K562 (cell line): Measurements from ENCODE around the gene THOC7. TPM values are rescaled to one million over a fixed set of nuclear protein-coding genes. Genes with fewer than 3 reads are reported as not detected.

ENCODE experiments used
- ATAC-seq: fragments of 200-7000 bp; cut with Tn5 transposase; 3 replicates; pipeline ENCODE4 v1.9.1; 2020; ENCODE audit warnings: moderate library complexity
- BruUV-seq: library from RNA; stranded (reverse); fragments of 400-500 nt; replicated peaks from 2 replicates; lab custom pipeline; 2021; lab: Mats Ljungman, UMichigan
- CTCF ChIA-PET: fragments of 300-600 bp; formaldehyde crosslinking; extraction: SDS; loops from one replicate; lab custom pipeline; 2021; ENCODE audit warnings: low intra/inter-chr PET ratio; lab: Yijun Ruan, JAX
- POLR2A ChIA-PET: fragments of 300-600, 350-650 bp; sonication (Branson Sonifier 250); formaldehyde crosslinking; extraction: SDS; loops from one replicate; lab custom pipeline; 2021; ENCODE audit warnings: antibody characterized with exemption, inconsistent platforms; lab: Yijun Ruan, JAX
- DNase-seq, 4 experiments: peaks; one replicate each; pipeline versions ENCODE4 v3.0.0 to v3.0.0-alpha.2; 2011 to 2018; ENCODE audit warnings: low spot score in 3 of 4, mixed read lengths in 3 of 4; ENCODE audit errors: extremely low read depth in 1 of 4
- FAIRE-seq: peaks from 2 replicates; lab custom pipeline; 2011; peaks lifted over from hg19 to GRCh38; lab: Jason Lieb, UNC
- H2AFZ ChIP-seq: 2 replicates; pipeline ENCODE4 v1.6.0; 2011; ENCODE audit warnings: low read depth, low read length, control low read depth, inconsistent platforms
- H3K27ac ChIP-seq: fragments of 200-600 bp; 3 replicates; pipeline ENCODE4 v1.8.0; 2011; ENCODE audit warnings: low read depth, mild to moderate bottlenecking, control low read depth, inconsistent platforms, low read length, moderate library complexity, mixed read lengths; ENCODE audit errors: extremely low read depth
- H3K27me3 ChIP-seq, 2 experiments: fragments of 300-600 bp in 1 of 2; 2 replicates in 1 of 2; 3 replicates in 1 of 2; pipeline versions ENCODE4 v1.6.0 to v1.8.0; 2011; ENCODE audit warnings: inconsistent platforms in 2 of 2, low read length in 2 of 2, mild to moderate bottlenecking in 1 of 2, mixed read lengths in 1 of 2, moderate library complexity in 1 of 2; ENCODE audit not compliant: control insufficient read depth in 2 of 2, insufficient read depth in 2 of 2
- H3K36me3 ChIP-seq: fragments of 300-600 bp; 3 replicates; pipeline ENCODE4 v1.8.0; 2011; ENCODE audit warnings: mild to moderate bottlenecking, low read length, inconsistent platforms; ENCODE audit not compliant: control insufficient read depth, insufficient read depth
- H3K4me1 ChIP-seq, 2 experiments: fragments of 200-600 bp in 1 of 2; replicated peaks in 1 of 2; 2 replicates in 1 of 2; 3 replicates in 1 of 2; pipeline versions ENCODE4 v1.5.1 to v1.8.0; 2011; ENCODE audit warnings: inconsistent platforms in 2 of 2, low read length in 2 of 2, mild to moderate bottlenecking in 1 of 2, mixed read lengths in 1 of 2, moderate library complexity in 1 of 2; ENCODE audit not compliant: control insufficient read depth in 2 of 2, insufficient read depth in 2 of 2
- H3K4me2 ChIP-seq: 2 replicates; pipeline ENCODE4 v1.6.1; 2011; ENCODE audit warnings: low read length, control low read depth, inconsistent platforms, mixed read lengths; ENCODE audit not compliant: insufficient read depth
- H3K4me3 ChIP-seq: fragments of 200-600 bp; sonication (generic), shearing (Covaris generic); 2 replicates; pipeline ENCODE4 v1.5.1; 2016; ENCODE audit warnings: control low read depth, inconsistent platforms
- H3K79me2 ChIP-seq: fragments of 200-600 bp; 3 replicates; pipeline ENCODE4 v1.8.0; 2011; ENCODE audit warnings: low read length, inconsistent platforms; ENCODE audit not compliant: control insufficient read depth, insufficient read depth
- H3K9ac ChIP-seq, 2 experiments: 2 replicates each; pipeline versions ENCODE4 v1.6.0 to v1.6.1; 2011; ENCODE audit warnings: low read depth in 2 of 2, low read length in 2 of 2, control low read depth in 1 of 2, inconsistent platforms in 1 of 2, mild to moderate bottlenecking in 1 of 2, mixed read lengths in 1 of 2; ENCODE audit not compliant: insufficient read depth in 1 of 2
- H3K9me1 ChIP-seq: one replicate; pipeline ENCODE4 v1.6.0; 2011; ENCODE audit warnings: inconsistent platforms, mild to moderate bottlenecking, low read length, moderate library complexity; ENCODE audit not compliant: control insufficient read depth, insufficient read depth
- H3K9me3 ChIP-seq: replicated peaks from 2 replicates; pipeline ENCODE4 v1.5.1; 2011; ENCODE audit warnings: low read depth, low read length, inconsistent platforms; ENCODE audit not compliant: control insufficient read depth, insufficient read depth
- H4K20me1 ChIP-seq: replicated peaks from 2 replicates; pipeline ENCODE4 v1.6.1; 2011; ENCODE audit warnings: low read length, inconsistent platforms, mixed read lengths; ENCODE audit not compliant: control insufficient read depth, insufficient read depth
- ZBTB34 ChIP-seq: fragments of 250-450 bp; sonication (Bioruptor Pico); IDR thresholded peaks from 2 replicates; pipeline ENCODE4 v1.8.0; 2021; ENCODE audit warnings: mild to moderate bottlenecking, moderate library complexity
- ZNF121 ChIP-seq: sonication (generic); formaldehyde crosslinking; conservative IDR thresholded peaks from 2 replicates; pipeline ENCODE4 v1.8.0; 2022; ENCODE audit warnings: missing genetic modification reagents
- WGBS: fragments of 100-300 bp; shearing (Covaris generic); methylation state at CpG from one replicate; pipeline ENCODE4 v1.1.6; 2016; ENCODE audit warnings: low coverage, mixed read lengths; ENCODE audit not compliant: insufficient coverage; ENCODE audit errors: missing lambda C conversion rate; 5-methylcytosine and 5-hydroxymethylcytosine counted together
- in situ Hi-C: fragments of 300-500 bp; cut with MboI; formaldehyde crosslinking; loops from 4 replicates; pipeline ENCODE4 v1.15.0; 2018; ENCODE audit warnings: inconsistent platforms, mixed read lengths
- intact Hi-C: fragments of 100-400 bp; cut with micrococcal nuclease; formaldehyde crosslinking; loops from 2 replicates; pipeline ENCODE4 v1.14.2; 2022
- polyA plus RNA-seq, 8 experiments: library from polyadenylated mRNA; depleted of rRNA in 4 of 8; stranded (reverse) in 5 of 8; unstranded in 3 of 8; fragments of >200 nt; fragmentation: Nextera tagmentation in 2 of 8; fragmentation: Illumina TruSeq in 1 of 8; extraction: Ambion mirVana in 2 of 8; extraction: Trizol in 1 of 8; gene quantifications; 2 replicates each; pipeline versions ENCODE4 v1.2.1 to v1.2.3, GENCODE V29; 2011 to 2014; ENCODE audit warnings: inconsistent platforms in 1 of 8, missing spikeins in 1 of 8
- total RNA-seq, 7 experiments: library from RNA; depleted of rRNA in 6 of 7; stranded (reverse); fragments of >200 nt in 6 of 7; fragmentation: Illumina TruSeq in 2 of 7; extraction: Trizol in 2 of 7; gene quantifications; 2 replicates each; pipeline versions ENCODE4 v1.2.1 to v1.2.3, GENCODE V29; 2011 to 2021; ENCODE audit warnings: low replicate concordance in 1 of 7
- TF ChIP-seq, protein P1 (sequence below): sonication (generic); formaldehyde crosslinking; IDR thresholded peaks from 2 replicates; pipeline ENCODE4 v1.9.0; 2022; ENCODE audit warnings: mild to moderate bottlenecking, missing genetic modification reagents

Gene THOC7
- total and polyA plus RNA-seq, 9 of the 15 experiments (the other 6 are each of a cell fraction or from before 2014, with no cell fraction given): 56.5 to 129 (median 94.7) TPM

DNA sequence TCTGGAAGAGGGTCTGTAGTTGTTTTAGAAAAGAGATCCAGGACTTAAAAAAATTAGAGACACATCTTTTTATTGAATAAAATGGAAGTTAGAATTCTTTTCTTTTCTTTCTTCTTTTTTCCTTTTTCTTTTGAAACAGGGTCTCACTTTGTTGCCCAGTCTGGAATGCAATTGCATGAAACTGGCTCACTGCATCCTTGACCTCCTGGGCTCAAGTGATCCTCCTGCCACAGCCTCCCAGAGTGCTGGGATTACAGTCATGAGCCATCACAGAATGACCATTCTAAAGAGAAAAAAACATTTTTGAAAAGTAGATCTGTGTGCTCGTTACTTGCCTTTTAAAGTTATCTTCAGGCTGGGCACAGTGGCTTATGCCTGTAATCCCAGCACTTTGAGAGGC is 3.6 kb upstream of the THOC7 start:
- no CpG with 5 or more reads among the region's 1 CpG for WGBS
- in situ Hi-C loops: no loop called here
- Histone ChIP-seq H3K27ac (no peak overlapping the region), H3K4me3 (no peak overlapping the region), H3K79me2 (peaks cover 79% of the 10 kb centered on the region), H3K9ac (no peak overlapping the region), H3K4me1 (peaks cover 3 to 4% of the 10 kb centered on the region in 2 experiments; a peak in 4 of 5 replicates), H3K36me3 (peaks cover 8% of the 10 kb centered on the region; the same call in 1 of the 3 replicates), H3K27me3 (no peaks in the 10 kb centered on the region), H2AFZ (no peak overlapping the region), H3K9me1 (no peaks in the 10 kb centered on the region), H3K9me3 (no peaks in the 10 kb centered on the region), H3K4me2 (no peak overlapping the region), H4K20me1 (no peaks in the 10 kb centered on the region)
- DNase-seq (no peak), ATAC-seq (no peak), FAIRE-seq (no peak)
- POLR2A ChIA-PET: no interaction called here
- BruUV-seq: no TSS peak
- intact Hi-C loops: loop anchor here (10.0 kb wide), 1 partner anchor 98 kb away; no protein-coding TSS in a partner anchor
- TF ChIP-seq ZBTB34 (CRISPR knock-in tag) (no peak), ZNF121 (CRISPR knock-in tag) (no peak)
- TF ChIP-seq, protein P1, sequence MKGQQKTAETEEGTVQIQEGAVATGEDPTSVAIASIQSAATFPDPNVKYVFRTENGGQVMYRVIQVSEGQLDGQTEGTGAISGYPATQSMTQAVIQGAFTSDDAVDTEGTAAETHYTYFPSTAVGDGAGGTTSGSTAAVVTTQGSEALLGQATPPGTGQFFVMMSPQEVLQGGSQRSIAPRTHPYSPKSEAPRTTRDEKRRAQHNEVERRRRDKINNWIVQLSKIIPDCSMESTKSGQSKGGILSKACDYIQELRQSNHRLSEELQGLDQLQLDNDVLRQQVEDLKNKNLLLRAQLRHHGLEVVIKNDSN (CRISPR knock-in tag): no peak
- CTCF ChIA-PET: no interaction called here
